22Rv1 (cell line): ENCODE measurements around the gene FAM193B.

Experiments
- ZFX ChIP-seq: fragments of 450-650 bp; IDR thresholded peaks from 2 replicates; pipeline ENCODE4 v1.6.1; 2017; ENCODE audit warnings: antibody characterized with exemption, borderline replicate concordance
- TF ChIP-seq, protein P1 (sequence below): fragments of 450-650 bp; IDR thresholded peaks from 2 replicates; pipeline ENCODE4 v1.5.1; 2017; ENCODE audit warnings: mild to moderate bottlenecking

DNA sequence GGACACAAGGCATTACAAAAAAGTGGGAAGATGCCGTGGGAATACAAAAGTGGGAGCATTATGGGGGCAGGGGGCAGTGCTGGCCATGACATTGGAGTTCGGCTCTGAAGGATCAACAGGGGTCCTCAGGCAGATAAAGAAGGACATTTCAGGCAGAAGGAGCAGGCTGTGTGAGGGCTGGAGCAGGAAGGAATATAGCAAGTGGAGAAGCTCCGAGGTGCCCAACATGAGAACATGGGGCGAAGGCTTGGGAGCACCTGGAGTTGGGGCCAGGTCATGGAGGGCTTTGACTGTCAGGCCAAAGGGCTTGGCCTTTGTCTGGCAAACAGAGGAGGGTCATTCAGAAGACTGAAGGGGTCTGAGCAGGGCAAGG lies 48.1 kb upstream of the FAM193B start:
- TF ChIP-seq, protein P1, sequence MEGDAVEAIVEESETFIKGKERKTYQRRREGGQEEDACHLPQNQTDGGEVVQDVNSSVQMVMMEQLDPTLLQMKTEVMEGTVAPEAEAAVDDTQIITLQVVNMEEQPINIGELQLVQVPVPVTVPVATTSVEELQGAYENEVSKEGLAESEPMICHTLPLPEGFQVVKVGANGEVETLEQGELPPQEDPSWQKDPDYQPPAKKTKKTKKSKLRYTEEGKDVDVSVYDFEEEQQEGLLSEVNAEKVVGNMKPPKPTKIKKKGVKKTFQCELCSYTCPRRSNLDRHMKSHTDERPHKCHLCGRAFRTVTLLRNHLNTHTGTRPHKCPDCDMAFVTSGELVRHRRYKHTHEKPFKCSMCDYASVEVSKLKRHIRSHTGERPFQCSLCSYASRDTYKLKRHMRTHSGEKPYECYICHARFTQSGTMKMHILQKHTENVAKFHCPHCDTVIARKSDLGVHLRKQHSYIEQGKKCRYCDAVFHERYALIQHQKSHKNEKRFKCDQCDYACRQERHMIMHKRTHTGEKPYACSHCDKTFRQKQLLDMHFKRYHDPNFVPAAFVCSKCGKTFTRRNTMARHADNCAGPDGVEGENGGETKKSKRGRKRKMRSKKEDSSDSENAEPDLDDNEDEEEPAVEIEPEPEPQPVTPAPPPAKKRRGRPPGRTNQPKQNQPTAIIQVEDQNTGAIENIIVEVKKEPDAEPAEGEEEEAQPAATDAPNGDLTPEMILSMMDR: no peak
- TF ChIP-seq ZFX: no peak
